A204.1 (cell line): Measurements from ENCODE around the gene ZFAND3.

Experiments
- FAIRE-seq: peaks from 2 replicates; lab custom pipeline; 2012; peaks lifted over from hg19 to GRCh38; lab: Jason Lieb, UNC

Gene ZFAND3

GRCh38 chr6:37897321-37897720 lies 77.8 kb downstream of the ZFAND3 start:
- FAIRE-seq: no peak

GRCh38 chr6:37897818-37898515 lies 78.4 kb downstream of the ZFAND3 start:
- no peak for FAIRE-seq

- no peak for FAIRE-seq
Measured at GRCh38 chr6:37903351-37904340, 84.1 kb downstream of the ZFAND3 start.

- no peak for FAIRE-seq
Measured at GRCh38 chr6:37904590-37904989, 85.1 kb downstream of the ZFAND3 start.

GRCh38 chr6:37906121-37906520 lies 86.6 kb downstream of the ZFAND3 start:
- no peak for FAIRE-seq

GRCh38 chr6:37910998-37911397 lies 91.5 kb downstream of the ZFAND3 start:
- no peak for FAIRE-seq

- no peak for FAIRE-seq
Measured at GRCh38 chr6:37913210-37913609, 93.7 kb downstream of the ZFAND3 start.

GRCh38 chr6:37915463-37915862 lies 95.9 kb downstream of the ZFAND3 start:
- no peak for FAIRE-seq

GRCh38 chr6:37916149-37916548 lies 96.6 kb downstream of the ZFAND3 start:
- FAIRE-seq: no peak

GRCh38 chr6:37916675-37917074 lies 97.1 kb downstream of the ZFAND3 start:
- no peak for FAIRE-seq

GRCh38 chr6:37917566-37917965 lies 98.0 kb downstream of the ZFAND3 start:
- FAIRE-seq: no peak

- FAIRE-seq: no peak
Measured at GRCh38 chr6:37919417-37920157, 100.1 kb downstream of the ZFAND3 start.

- FAIRE-seq: no peak
Measured at GRCh38 chr6:37920667-37921066, 101.1 kb downstream of the ZFAND3 start.

GRCh38 chr6:37922563-37922962 lies 103.0 kb downstream of the ZFAND3 start:
- FAIRE-seq: no peak

- no peak for FAIRE-seq
Measured at GRCh38 chr6:37923514-37923913, 104.0 kb downstream of the ZFAND3 start.

- FAIRE-seq: no peak
Measured at GRCh38 chr6:37926661-37927060, 107.1 kb downstream of the ZFAND3 start.

GRCh38 chr6:37928217-37928616 lies 108.7 kb downstream of the ZFAND3 start:
- no peak for FAIRE-seq

GRCh38 chr6:37930288-37930971 lies 110.9 kb downstream of the ZFAND3 start:
- peak; percentile 9 for FAIRE-seq

- FAIRE-seq: no peak
Measured at GRCh38 chr6:37931066-37931465, 111.5 kb downstream of the ZFAND3 start.

GRCh38 chr6:37934276-37934675 lies 114.7 kb downstream of the ZFAND3 start:
- no peak for FAIRE-seq

GRCh38 chr6:37936150-37936549 lies 116.6 kb downstream of the ZFAND3 start:
- no peak for FAIRE-seq

- FAIRE-seq: no peak
Measured at GRCh38 chr6:37936906-37937305, 117.4 kb downstream of the ZFAND3 start.
